IPS DF 6.9 (cell line): ENCODE results near the gene GREB1.

Source experiments
- DNase-seq: peaks from one replicate; pipeline ENCODE4 v3.0.0-alpha.2; 2013; ENCODE audit warnings: low read depth, low spot score
- H3K27ac ChIP-seq: one replicate; pipeline ENCODE4 v1.5.1; 2013; ENCODE audit warnings: low read length, control low read depth
- H3K27me3 ChIP-seq: 2 replicates; pipeline ENCODE4 v1.6.1; 2013; ENCODE audit warnings: mild to moderate bottlenecking, low read length; ENCODE audit not compliant: control insufficient read depth, insufficient read depth
- H3K36me3 ChIP-seq: 2 replicates; pipeline ENCODE4 v1.6.1; 2013; ENCODE audit warnings: low read length; ENCODE audit not compliant: control insufficient read depth, insufficient read depth
- H3K4me1 ChIP-seq: 2 replicates; pipeline ENCODE4 v1.6.1; 2013; ENCODE audit warnings: low read length; ENCODE audit not compliant: control insufficient read depth, insufficient read depth
- H3K4me3 ChIP-seq: 2 replicates; pipeline ENCODE4 v1.5.1; 2013; ENCODE audit warnings: mild to moderate bottlenecking, low read length
- H3K9me3 ChIP-seq: 2 replicates; pipeline ENCODE4 v1.6.1; 2013; ENCODE audit warnings: low read length, inconsistent platforms; ENCODE audit not compliant: control insufficient read depth, insufficient read depth
- WGBS: extraction: QIAGEN DNeasy Blood & Tissue Kit; methylation state at CpG from one replicate; pipeline ENCODE4 v1.1.7; 2013; ENCODE audit warnings: mixed read lengths, missing lambda C conversion rate; ENCODE audit not compliant: insufficient read length, insufficient coverage; 5-methylcytosine and 5-hydroxymethylcytosine counted together

GREB1 gene

GRCh38 chr2:11589316-11589940 is 55.6 kb downstream of the GREB1 start:
- Histone ChIP-seq H3K27ac (no peak overlapping the region), H3K9me3 (no peaks in the 10 kb centered on the region), H3K27me3 (no peaks in the 10 kb centered on the region), H3K4me3 (no peak overlapping the region), H3K4me1 (no peaks in the 10 kb centered on the region; the same call in 1 of the 2 replicates), H3K36me3 (peaks cover 4% of the 10 kb centered on the region; the same call in 1 of the 2 replicates)
- WGBS: no CpG with 5 or more reads among the region's 12 CpGs
- no peak for DNase-seq

- WGBS: no CpG with 5 or more reads among the region's 9 CpGs
- DNase-seq: no peak
- Histone ChIP-seq H3K9me3 (no peaks in the 10 kb centered on the region), H3K4me3 (no peak overlapping the region), H3K27ac (no peak overlapping the region), H3K36me3 (peaks cover 4% of the 10 kb centered on the region; the same call in 1 of the 2 replicates), H3K4me1 (no peaks in the 10 kb centered on the region; the same call in 1 of the 2 replicates), H3K27me3 (no peaks in the 10 kb centered on the region)
Observed at GRCh38 chr2:11590193-11590592, 56.3 kb downstream of the GREB1 start.

DNA sequence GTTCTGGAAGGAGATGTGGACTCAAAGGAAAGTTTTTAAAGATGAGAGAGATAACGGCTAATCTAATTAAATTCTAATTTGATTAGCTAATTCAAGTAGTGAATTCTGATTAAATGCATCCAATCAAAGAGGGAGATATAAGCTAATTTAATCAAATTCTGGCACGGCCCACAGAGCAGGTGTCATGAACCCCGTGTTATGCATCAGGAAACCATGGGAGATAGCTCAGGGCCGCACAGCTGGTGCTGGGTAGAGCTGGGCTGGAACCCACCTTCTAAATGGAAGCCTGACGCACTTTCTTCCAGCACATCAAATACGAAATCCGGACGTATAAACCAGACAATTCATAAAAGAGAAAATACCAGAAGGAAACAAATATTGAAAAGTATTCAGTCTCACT is 57.2 kb downstream of the GREB1 start:
- no peaks in the 10 kb centered on the region; the same call in 1 of the 2 replicates for H3K4me1 ChIP-seq
- no CpG with 5 or more reads among the region's 8 CpGs for WGBS
- H3K27me3 ChIP-seq: no peaks in the 10 kb centered on the region
- H3K27ac ChIP-seq: no peak overlapping the region
- no peak for DNase-seq
- H3K9me3 ChIP-seq: no peaks in the 10 kb centered on the region
- H3K4me3 ChIP-seq: no peak overlapping the region
- H3K36me3 ChIP-seq: peaks cover 4% of the 10 kb centered on the region; the same call in 1 of the 2 replicates

- H3K27me3 ChIP-seq: no peaks in the 10 kb centered on the region
- WGBS: no CpG with 5 or more reads among the region's 53 CpGs
- H3K36me3 ChIP-seq: peaks cover 4% of the 10 kb centered on the region; the same call in 1 of the 2 replicates
- no peaks in the 10 kb centered on the region for H3K9me3 ChIP-seq
- no peak for DNase-seq
- H3K4me3 ChIP-seq: no peak overlapping the region
- no peaks in the 10 kb centered on the region; the same call in 1 of the 2 replicates for H3K4me1 ChIP-seq
- no peak overlapping the region for H3K27ac ChIP-seq
Observed at GRCh38 chr2:11592671-11593574, 59.1 kb downstream of the GREB1 start.

GRCh38 chr2:11596801-11597200 is 63.0 kb downstream of the GREB1 start:
- H3K4me3 ChIP-seq: no peak overlapping the region
- no peak overlapping the region for H3K27ac ChIP-seq
- H3K27me3 ChIP-seq: no peaks in the 10 kb centered on the region
- WGBS: no CpG with 5 or more reads among the region's 10 CpGs
- H3K4me1 ChIP-seq: no peaks in the 10 kb centered on the region; the same call in 1 of the 2 replicates
- H3K9me3 ChIP-seq: no peaks in the 10 kb centered on the region
- DNase-seq: no peak
- peaks cover 10% of the 10 kb centered on the region for H3K36me3 ChIP-seq

- WGBS: no CpG with 5 or more reads among the region's 10 CpGs
- H3K9me3 ChIP-seq: no peaks in the 10 kb centered on the region
- peaks cover 11% of the 10 kb centered on the region for H3K36me3 ChIP-seq
- no peaks in the 10 kb centered on the region; the same call in 1 of the 2 replicates for H3K4me1 ChIP-seq
- H3K27ac ChIP-seq: no peak overlapping the region
- H3K4me3 ChIP-seq: no peak overlapping the region
- no peak for DNase-seq
- no peaks in the 10 kb centered on the region for H3K27me3 ChIP-seq
Observed at GRCh38 chr2:11597538-11598225, 63.8 kb downstream of the GREB1 start.

DNA sequence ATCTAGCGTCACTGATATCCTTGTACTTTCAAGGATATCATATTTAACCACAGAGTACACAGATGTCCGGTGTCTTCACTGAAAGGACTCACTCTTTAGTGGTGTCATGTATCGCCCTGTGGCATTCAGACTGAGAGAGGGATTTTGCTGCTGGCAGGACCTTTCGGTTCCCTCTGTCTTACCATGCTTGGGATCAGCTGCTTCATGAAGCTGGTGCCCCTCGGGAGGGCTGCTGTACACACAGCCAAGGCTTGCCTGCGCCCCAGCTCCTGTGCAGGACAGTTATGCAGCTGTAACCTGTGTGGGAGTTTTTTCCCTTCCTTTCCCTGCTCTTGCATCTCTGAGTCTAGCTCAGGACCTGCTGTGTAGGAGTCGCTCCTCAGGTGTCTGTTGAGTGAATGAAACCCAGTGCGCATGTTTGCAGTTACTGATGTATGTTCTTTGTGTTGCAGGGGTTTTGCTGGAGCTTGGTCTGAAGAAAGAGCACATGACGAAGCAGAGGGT is 64.4 kb downstream of the GREB1 start:
- Histone ChIP-seq H3K4me3 (no peak overlapping the region), H3K27ac (no peak overlapping the region), H3K36me3 (peaks cover 9% of the 10 kb centered on the region; the same call in 1 of the 2 replicates), H3K9me3 (no peaks in the 10 kb centered on the region), H3K4me1 (no peaks in the 10 kb centered on the region), H3K27me3 (no peaks in the 10 kb centered on the region)
- WGBS: no CpG with 5 or more reads among the region's 9 CpGs
- no peak for DNase-seq

DNA sequence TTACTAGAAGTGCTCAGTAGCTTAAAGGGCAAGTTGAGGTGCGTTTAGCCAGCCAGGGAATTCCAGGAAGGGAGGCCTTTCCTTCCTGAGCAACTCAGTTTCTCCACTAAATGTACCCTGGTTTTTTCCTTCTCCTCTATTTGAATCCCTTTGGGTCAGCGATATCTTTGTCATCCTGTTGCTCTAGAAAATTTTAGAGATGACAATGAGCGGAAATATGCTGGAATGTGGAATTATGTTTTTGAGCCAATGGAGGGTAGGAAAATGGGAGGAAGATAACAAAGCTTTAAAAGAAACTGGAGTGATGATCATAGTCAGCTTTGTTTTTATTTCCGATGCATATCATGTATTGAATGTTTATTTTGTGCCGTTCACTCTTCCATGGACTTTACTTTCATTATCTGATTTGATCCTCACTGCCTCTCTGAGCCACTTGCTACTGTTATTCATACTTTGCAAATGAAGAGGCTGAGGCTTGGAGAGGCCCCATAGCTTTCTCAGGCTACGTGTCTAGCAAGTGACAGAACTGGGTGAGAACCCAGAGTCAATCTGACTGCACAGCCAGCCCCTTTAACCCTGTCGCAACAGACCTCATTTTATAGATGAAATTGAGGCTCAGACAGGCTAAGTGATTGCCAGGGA is 68.8 kb downstream of the GREB1 start:
- no peak overlapping the region for H3K27ac ChIP-seq
- H3K4me3 ChIP-seq: no peak overlapping the region
- no CpG with 5 or more reads among the region's 7 CpGs for WGBS
- no peaks in the 10 kb centered on the region for H3K27me3 ChIP-seq
- H3K36me3 ChIP-seq: peaks cover 9% of the 10 kb centered on the region; the same call in 1 of the 2 replicates
- no peaks in the 10 kb centered on the region for H3K4me1 ChIP-seq
- DNase-seq: no peak
- no peaks in the 10 kb centered on the region for H3K9me3 ChIP-seq

- DNase-seq: no peak
- Histone ChIP-seq H3K4me1 (no peaks in the 10 kb centered on the region), H3K9me3 (no peaks in the 10 kb centered on the region), H3K36me3 (peaks cover 8% of the 10 kb centered on the region; the same call in 1 of the 2 replicates), H3K27ac (no peak overlapping the region), H3K4me3 (no peak overlapping the region), H3K27me3 (no peaks in the 10 kb centered on the region)
- WGBS: no CpG with 5 or more reads among the region's 38 CpGs
Observed at GRCh38 chr2:11610624-11611242, 76.9 kb downstream of the GREB1 start.
